Ureter (tissue), 1 donor: ENCODE data around the gene STARD3. TPM values are rescaled to one million over a fixed set of nuclear protein-coding genes. Genes with fewer than 3 reads are reported as not detected.

Source experiments
- DNase-seq: peaks from one replicate; pipeline ENCODE4 v3.0.0-alpha.2; 2020; ENCODE audit warnings: low spot score
- total RNA-seq: library from RNA; stranded (reverse); gene quantifications from one replicate; pipeline ENCODE4 v1.2.4, GENCODE V29; 2023
- donor health status: DM: yes; HTN: yes; CAD: no.

The STARD3 gene
- total RNA-seq, 1 donor from 2014 or later: 64.4 TPM

DNA sequence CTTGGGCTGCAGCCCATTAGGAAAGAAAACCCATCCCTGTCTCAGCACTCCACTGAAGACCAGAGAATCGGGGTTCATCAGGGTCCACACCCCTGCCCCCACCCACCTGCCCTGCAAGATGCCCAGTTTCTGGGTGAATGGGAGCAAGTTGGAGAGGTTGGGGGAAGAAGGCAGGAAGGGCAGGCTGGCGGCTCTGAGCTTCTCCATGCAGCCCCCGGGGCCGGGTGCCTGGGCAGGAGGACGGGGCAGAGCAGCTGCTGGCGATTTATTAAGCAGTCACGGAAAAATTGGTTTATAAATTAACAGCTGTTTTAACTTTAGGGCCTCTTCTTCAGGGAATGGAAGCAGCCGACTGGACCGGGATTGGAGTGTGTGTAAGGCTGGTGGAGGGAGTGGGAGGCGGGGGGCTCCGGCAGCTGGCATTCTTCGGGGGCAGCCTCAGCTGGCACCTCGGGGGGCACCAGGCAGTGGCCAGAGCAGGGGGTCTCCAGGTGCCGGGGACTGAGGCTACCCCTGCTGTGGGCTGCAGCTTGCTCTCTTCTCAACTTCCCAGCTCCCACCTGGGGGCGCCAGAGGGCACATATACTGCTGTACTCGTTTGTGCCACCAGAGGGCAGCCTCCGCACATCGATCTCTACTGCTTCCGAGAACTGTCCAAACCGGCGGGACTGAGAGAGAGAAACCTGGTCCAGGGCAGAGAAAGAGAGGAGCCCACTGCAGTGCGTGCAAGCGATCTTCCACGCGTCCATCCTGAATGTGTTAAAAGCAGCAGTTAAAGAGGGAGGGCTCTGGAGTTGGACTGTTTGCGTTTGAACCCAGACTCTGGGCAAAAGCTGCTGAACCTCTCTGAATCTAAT is 15.2 kb upstream of the STARD3 start:
- DNase-seq: peak; percentile 91

- DNase-seq: no peak
These were observed 14.5 kb upstream of the STARD3 start for GRCh38 chr17:39622380-39623006.

DNA sequence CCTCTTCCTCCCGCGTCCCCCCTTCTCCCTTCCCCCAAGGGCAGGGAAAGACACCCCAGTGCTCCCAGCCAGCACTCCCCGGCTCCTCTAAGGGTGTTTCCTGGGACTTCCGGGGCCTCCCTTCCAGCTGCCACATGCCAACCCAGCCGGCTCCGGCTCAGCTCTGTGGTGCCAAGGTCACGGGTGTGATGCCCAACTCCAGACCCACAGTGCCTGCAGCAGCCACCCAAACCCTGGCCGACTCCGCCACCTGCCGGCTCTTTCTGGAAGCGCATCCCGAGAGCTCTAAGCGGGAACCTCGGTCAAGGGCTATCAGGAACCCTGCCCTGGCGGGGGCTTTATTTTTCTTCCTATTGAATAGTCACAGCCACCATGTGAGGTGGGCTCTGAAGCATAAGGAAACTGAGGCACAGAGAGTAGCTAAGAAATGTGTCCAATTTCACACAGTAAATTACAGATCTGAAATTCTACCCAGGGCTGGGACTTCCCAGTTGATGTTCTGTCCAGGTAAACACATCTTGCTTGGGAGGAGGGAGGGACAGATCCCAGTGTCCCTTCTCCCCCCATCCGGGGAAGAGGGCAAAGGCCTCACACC is 13.5 kb upstream of the STARD3 start:
- DNase-seq: peak; percentile 88

DNA sequence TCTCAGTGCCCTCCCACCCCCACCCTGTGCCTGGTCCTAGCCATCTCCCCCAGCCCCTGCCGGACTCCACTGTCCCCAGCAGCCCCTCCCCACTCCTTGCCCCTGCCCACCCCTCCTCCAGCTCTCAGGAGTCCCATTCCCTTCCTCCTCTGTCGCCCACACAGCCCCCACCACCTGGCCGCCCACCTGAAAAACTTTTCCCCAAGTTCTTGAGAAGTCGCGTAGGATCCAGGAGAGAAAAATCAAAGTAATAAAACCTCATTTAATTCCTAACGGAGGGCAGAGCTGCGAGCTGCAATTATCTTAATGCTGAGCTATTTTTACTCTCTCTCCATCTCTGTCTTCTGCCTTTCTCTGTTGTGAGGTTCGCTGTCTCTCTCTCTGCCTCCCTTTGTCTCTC is 12.6 kb upstream of the STARD3 start:
- no peak for DNase-seq

DNA sequence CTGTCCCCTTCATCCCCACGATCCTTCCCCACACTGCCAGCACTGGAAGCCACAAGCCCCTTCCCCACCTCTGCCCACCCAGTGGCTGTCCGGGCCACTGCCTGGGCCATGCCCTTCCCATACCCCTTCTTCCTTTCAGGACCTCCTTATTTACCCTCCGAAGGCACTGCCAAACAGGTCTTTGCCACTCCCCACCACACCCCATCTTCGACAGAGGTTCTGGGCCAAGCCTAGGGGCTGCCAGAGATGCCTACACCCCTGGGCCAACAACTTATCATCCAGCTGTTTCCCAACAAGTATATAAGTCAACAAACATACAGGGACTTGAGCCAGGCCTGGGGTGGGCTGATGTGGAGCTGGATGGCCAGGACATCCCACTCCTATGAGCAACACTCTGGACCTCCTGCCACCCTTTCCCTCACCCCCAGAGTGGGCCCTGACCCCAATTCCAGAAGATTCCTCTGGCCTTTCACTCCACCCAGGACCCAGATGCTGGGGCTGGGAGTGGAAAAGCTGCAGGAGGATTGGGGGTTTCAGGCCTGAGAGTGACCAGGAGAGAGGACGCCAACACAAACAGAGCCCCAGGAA is 11.7 kb upstream of the STARD3 start:
- no peak for DNase-seq

- DNase-seq: peak; percentile 60
These were observed 10.5 kb upstream of the STARD3 start, which contains the start of gene PPP1R1B for GRCh38 chr17:39626171-39627046. Gene PPP1R1B, plus strand, starts transcription at chr17:39626952. Its CDS starts 441 bp downstream, at chr17:39627393.

DNA sequence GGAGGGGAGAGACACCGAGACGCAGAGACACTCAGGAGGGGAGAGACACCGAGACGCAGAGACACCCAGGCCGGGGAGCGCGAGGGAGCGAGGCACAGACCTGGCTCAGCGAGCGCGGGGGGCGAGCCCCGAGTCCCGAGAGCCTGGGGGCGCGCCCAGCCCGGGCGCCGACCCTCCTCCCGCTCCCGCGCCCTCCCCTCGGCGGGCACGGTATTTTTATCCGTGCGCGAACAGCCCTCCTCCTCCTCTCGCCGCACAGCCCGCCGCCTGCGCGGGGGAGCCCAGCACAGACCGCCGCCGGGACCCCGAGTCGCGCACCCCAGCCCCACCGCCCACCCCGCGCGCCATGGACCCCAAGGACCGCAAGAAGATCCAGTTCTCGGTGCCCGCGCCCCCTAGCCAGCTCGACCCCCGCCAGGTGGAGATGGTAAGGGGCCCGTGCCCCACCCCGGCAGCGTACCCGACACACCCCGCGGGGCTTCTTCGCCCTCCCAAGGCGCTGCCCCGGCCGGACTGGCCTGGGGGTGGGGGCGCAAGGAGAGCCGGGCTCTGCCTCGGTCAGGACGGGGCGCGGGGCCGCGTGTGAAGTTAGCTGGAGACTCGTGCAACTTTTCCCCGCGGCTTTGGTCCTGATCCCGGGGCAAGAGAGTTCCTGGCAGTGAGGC is 9.8 kb upstream of the STARD3 start:
- no peak for DNase-seq

DNA sequence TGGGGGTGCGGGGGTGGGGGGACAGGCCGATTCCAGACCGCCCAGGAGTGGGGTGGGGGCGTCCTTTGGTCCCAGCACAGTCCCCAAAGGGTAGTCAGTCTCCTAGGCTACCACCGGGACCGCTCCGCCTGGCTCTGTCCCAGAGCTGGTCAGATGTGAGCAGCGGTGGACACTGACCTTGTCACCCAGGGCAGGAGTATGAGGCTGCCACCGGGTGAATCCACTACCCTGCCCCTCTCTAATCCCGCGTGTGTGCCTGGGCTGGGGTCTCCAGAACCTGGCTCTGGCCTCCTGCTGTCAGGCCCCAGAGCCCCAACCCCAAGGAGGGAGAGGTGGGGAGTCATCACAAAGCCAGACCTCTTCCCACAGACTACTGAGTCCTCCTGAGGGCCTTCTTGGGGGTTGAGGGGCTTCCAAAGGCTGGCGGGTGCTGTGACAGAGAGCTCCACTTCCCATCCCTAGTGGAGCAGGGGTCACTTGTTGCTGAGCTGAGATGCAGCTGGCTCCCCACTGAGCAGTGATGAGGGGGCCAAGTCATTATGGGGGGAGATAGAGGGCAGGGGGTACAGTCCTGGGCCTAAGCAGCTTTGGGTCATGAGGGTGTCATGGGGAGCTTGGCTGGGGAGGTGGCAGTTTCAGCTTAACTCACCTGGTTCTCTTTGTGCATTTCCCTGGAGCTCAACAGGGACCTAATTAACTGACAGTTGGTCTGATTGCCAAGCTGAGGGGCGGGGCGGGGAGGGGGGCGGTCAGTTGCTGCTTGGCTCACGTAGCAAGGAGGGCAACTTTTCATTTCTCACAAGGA is 9.0 kb upstream of the STARD3 start:
- DNase-seq: no peak

GRCh38 chr17:39628655-39629493 is 8.1 kb upstream of the STARD3 start:
- no peak for DNase-seq

DNA sequence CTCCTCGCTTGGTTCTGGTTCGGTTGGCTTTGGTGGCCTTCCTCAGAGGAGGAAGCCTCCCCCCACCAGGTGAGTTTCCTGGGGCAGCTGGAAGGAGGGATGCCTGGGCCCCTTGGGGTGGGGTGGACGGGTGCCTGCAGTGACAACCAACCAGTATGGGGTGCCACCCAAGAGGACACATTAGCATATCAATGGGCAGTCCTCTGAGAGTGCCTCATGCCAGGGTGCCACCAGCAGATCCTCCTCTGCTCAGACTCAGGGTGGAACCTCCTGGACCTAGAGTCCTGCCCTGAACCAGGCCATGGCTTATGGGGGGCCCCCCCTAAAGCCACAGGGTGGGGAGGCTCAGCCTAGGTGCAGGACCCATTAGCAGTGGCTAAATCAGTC is 7.5 kb upstream of the STARD3 start:
- no peak for DNase-seq

GRCh38 chr17:39629898-39630297 is 7.0 kb upstream of the STARD3 start:
- DNase-seq: no peak

- DNase-seq: no peak
These were observed 5.5 kb upstream of the STARD3 start for GRCh38 chr17:39631403-39631802.

DNA sequence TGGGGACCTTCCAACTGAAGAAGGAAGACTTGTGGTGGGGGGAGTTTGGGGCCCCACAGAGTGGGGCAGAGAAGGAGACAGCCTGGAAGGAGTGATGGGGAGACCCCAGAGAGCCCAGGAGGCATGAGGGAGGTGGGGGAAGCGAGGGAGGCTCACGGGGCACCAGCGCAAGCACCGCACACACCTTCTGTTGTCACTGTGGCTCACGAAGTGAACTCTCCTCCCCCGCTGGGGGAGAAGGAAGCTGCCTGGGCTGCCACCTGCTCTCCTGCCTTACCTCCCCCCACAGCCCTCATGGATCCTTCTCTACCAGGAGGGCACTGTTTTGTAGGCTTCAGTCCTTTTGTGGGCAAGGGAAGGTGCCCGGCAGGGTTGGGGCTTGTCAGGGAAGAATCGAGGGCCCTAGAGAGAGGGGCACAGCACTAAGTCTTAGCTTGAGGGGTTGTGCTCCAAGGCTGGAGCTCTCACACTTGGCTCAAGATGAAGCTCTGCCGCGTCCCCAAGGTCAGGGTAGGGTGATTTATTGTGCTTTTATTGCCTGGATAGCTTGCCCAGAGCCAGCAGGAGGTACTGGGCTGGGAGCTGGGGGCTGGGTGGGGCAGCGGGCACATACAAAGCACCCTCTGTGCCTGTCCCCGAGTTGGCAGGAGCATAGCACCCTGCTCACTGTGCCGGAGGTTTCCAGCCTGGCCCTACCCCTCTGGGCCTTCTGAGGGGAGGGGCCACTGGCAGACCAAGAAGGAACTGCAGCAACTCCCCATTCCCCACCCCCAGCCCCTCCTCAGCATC is 4.6 kb upstream of the STARD3 start:
- DNase-seq: peak; percentile 75

GRCh38 chr17:39633570-39634183 is 3.3 kb upstream of the STARD3 start:
- no peak for DNase-seq

- DNase-seq: no peak
These were observed 2.5 kb upstream of the STARD3 start for GRCh38 chr17:39634384-39634871.

GRCh38 chr17:39635614-39636176 is 1.2 kb upstream of the STARD3 start:
- DNase-seq: no peak

DNA sequence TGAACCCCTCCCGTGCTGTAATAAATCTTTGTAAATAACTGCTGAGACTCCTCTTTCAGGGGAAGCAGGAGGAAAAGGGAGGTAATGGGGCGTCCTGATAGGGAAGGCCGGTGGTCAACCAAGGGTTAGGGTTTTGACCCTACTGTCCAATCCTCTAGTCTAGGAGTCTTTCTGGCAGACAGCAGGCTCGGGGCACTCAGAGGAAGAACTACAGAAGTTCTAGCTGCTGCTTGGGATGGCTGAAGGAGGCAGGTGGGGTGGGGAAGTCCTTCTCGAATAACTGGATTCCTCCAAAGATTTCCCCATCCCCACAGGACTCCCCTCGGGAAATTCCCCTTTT is 387 bp upstream of the STARD3 start:
- DNase-seq: no peak
